Stimulated activated CD8-positive, alpha-beta memory T cell treated with anti-CD3 and anti-CD28 coated beads, Interleukin-2, amount 100 ng/mL, for 1 hour (primary cell): ENCODE data around the gene SLC35F5.
"Not testable (repeated sequence)": the region's sequence is repeated elsewhere in the genome, so short reads cannot be mapped to it uniquely, and the experiment has no call there.

Experiments
- DNase-seq, 2 donors: peaks; one replicate each; pipeline ENCODE4 v3.0.0-alpha.2; 2020; ENCODE audit warnings: low read depth in 2 of 2

Gene SLC35F5

DNA sequence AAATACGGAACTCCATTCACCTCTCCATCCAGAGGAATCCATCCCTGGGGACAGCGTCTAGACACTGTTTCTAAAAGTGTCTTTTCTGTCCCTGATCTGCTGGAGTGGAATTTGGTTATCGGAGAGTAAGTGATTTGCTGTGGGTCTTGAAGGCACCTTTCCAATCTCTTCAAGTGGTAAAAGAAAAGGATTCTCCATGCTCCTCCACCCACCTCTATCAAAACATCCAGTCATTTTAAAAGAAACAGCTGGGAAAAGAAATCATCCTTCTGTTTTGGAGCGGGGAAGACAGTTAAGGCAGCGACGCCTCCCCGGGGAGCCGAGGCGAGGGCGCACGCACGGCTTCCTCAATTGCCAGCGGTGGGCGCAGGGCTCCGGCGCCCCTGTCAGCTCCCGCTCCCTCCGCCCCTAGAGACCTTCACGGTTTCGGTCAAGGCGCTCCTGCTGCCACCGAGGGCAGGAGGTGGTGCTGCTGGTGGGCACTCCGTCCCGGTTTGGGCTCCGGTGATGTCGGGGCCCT is 547 bp downstream of the SLC35F5 start:
- peak; percentile 10 to 25 for DNase-seq

GRCh38 chr2:113755035-113755834 is 1.2 kb downstream of the SLC35F5 start:
- no peak for DNase-seq

GRCh38 chr2:113754160-113754559 is 2.3 kb downstream of the SLC35F5 start:
- no peak for DNase-seq

DNA sequence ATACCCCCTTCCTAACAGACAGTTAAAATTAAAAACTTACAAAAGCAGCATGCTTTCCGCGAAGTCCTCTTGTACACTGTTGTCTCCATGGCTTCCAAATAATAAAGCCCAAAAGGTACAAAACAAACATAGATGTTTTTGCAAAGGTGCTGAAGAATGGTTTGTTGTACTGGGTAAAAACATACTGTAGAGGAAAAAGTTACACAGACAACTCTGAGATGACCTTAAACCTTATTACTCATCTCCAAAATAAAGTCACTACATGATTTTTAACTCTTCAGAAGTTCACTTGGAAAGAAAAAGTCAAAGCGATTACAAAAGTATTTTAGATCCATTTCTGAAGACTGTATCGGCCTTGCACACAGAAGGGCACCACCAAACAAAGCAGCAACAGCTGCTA is 6.1 kb downstream of the SLC35F5 start:
- DNase-seq: no peak

DNA sequence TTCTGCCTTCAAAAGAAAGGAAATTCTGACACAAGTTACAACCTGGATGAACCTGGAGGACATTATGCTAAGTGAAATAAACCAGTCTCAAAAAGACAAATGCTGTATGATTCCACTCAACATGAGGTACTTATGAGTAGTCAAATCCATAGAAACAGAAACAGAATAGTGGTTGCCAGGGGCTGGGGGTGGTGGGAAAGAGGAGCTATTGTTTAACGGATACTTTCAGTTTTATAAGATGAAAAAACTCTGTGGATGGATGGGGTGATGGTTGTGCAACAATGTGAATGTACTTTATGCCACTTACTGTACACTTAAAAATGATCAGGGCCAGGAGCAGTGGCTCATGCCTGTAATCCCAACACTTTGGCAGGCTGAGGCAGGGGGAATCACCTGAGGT is 15.4 kb downstream of the SLC35F5 start:
- no peak for DNase-seq

GRCh38 chr2:113739849-113740248 is 16.6 kb downstream of the SLC35F5 start:
- no peak for DNase-seq

- no peak for DNase-seq
These were observed 22.3 kb downstream of the SLC35F5 start for GRCh38 chr2:113734185-113734584.

DNA sequence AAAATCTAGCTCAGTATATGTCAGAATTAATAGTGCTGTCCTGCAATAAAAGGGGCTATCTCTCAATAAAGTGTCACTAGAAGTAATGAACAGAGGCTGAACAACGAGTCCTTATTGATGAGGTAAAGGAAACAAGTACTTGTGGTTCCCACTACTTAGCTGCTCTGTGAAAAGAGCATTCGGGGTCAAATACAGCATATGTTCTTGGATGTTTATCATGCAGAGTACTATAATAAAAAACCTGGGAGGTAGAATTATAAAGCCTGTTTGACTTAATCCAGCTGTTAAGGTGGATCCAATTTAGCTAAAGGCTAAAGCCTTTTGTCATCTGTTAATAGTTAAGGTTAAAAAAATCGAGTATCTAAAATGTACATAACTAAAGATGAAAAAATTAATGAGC is 32.4 kb downstream of the SLC35F5 start:
- no peak for DNase-seq

DNA sequence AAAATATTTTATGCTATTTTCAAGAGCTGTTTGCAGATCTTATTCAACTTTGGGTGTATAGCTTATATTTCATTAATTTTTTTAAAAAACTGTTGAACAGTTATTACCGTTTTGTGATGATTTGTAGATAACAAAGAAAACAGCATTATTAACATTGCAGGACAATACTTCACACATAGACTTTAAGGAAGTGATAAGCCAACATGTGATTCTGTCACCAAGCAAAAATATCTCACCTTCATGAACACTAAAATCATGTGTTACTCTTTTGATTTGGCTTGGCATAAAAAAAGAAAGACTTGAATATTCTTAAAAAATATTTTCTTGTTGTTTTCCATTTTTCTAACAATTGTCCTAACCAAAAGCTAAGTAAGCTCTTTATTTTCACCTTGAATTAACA is 33.0 kb downstream of the SLC35F5 start:
- DNase-seq: no peak

GRCh38 chr2:113720167-113720566 is 36.3 kb downstream of the SLC35F5 start:
- no peak for DNase-seq

- no peak for DNase-seq
These were observed 40.2 kb downstream of the SLC35F5 start for GRCh38 chr2:113716291-113716690.

GRCh38 chr2:113712941-113713340 is 43.5 kb downstream of the SLC35F5 start:
- DNase-seq: no peak

GRCh38 chr2:113711851-113712250 is 44.6 kb downstream of the SLC35F5 start:
- DNase-seq: no peak

- DNase-seq: no peak
These were observed 47.4 kb downstream of the SLC35F5 start for GRCh38 chr2:113709022-113709421.

- DNase-seq: no peak
These were observed 49.3 kb downstream of the SLC35F5 start for GRCh38 chr2:113707106-113707505.

- no peak for DNase-seq
These were observed 50.4 kb downstream of the SLC35F5 start for GRCh38 chr2:113705982-113706523.

DNA sequence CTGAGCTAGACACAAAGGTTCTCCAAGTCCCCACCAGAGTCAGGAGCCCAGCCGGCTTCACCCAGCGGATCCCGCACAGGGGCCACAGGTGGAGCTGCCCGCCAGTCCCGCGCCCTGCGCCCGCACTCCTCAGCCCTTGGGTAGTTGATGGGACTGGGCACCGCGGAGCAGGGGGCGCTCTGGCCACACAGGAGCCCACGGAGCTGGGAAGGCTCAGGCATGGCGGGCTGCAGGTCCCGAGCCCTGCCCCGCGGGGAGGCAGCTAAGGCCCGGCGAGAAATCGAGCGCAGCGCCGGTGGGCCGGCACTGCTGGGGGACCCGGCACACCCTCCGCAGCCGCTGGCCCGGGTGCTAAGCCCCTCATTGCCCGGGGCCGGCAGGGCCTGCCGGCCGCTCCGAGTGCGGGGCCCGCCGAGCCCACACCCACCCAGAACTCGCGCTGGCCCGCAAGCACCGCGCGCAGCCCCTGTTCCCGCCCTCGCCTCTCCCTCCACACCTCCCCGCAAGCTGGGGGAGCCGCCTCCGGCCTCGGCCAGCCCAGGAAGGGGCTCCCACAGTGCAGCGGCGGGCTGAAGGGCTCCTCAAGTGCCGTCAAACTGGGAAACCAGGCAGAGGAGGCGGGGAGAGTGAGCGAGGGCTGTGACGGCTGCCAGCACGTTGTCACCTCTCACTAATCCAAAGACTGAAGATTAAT is 52.0 kb downstream of the SLC35F5 start:
- not testable (repeated sequence) for DNase-seq

- DNase-seq: no peak
These were observed 52.8 kb downstream of the SLC35F5 start for GRCh38 chr2:113703386-113704299.

DNA sequence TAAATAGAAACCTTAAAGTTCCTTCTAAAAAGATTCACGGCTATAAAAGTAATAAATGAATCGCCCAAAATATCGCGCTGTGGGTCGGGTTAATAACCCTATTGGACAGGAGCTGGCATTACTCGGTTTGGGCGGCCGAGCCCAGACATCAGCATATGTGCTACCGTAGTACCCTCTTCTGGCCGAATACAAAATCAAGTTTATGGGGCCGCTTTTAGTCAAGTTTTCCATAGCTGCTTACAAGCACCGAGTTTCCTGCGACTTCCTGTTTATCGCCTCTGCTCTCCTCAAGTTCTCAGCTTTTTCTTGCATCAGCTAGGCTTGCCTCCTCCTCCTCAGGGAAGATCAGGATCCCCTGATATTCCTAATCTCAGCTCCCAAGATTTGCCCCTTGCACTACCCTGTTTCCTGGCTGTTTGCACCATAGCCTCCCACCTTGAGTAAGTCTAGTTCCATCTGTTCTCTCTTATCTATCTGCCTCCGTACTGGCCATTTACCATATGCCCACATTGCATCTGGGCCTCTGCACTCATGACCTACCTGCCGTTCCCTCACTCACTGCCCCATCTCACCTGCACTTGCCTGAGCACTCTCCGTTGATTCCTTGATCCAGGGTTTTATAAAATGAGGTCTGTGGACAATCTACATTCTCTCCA is 56.1 kb downstream of the SLC35F5 start:
- DNase-seq: no peak

DNA sequence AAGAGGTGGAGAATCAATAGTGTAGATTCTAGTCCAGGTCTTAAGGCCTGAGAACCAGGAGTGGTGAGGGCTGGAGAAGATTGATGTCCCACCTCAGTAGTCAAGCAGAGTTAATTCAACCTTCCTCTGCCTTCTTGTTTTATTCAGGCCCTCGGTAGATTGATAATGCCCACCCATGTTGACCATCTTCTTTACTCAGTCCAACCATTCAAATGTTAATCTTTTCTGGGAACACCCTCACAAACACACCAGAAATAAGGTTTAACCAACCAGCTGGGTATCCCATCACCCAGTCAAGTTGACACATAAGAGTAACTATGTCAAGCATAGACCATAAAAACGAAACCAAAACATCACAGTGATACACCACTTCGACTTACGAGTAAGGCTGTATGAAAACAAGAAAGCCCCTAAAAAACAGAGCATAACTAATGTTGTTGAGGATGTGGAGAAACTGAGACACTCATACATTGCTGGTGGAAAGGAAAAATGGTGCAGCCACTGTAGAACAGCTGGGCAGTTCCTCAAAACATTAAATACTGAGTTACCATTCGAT is 57.5 kb downstream of the SLC35F5 start:
- no peak for DNase-seq

DNA sequence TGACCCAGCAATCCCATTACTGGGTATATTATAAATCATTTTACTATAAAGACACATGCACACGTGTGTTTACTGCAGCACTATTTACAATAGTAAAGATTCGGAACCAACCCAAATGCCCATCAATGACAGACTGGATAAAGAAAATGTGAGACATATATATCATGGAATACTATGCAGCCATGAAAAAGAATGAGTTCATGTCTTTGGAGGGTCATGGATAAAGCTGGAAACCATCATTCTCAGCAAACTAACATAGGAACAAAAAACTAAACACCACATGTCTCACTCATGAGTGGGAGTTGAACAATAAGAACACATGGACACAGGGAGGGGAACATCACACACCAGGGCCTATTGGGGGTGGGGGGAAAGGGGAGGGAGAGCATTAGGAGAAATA is 58.2 kb downstream of the SLC35F5 start:
- DNase-seq: not testable (repeated sequence)
